Colonic mucosa (tissue), 4 donors: ENCODE measurements around the gene SIGLEC5. TPM values are rescaled to one million over a fixed set of nuclear protein-coding genes. Genes with fewer than 3 reads are reported as not detected.

Experiments used
- DNase-seq: peaks from one replicate; pipeline ENCODE4 v3.0.0-alpha.2; 2020
- H3K27ac ChIP-seq: fragments of 200-600 bp; one replicate; pipeline ENCODE4 v1.8.0; 2021
- H3K27me3 ChIP-seq: fragments of 200-600 bp; one replicate; pipeline ENCODE4 v1.8.0; 2021
- H3K36me3 ChIP-seq: fragments of 200-600 bp; one replicate; pipeline ENCODE4 v1.8.0; 2021
- H3K4me1 ChIP-seq: fragments of 200-600 bp; one replicate; pipeline ENCODE4 v1.8.0; 2021; ENCODE audit warnings: mild to moderate bottlenecking
- H3K4me3 ChIP-seq: fragments of 200-600 bp; one replicate; pipeline ENCODE4 v1.8.0; 2021
- H3K9ac ChIP-seq, 2 donors: one replicate each; pipeline ENCODE4 v1.7.0; 2013; ENCODE audit warnings: control low read depth in 2 of 2, low read depth in 2 of 2, low read length in 2 of 2
- H3K9me3 ChIP-seq: fragments of 200-600 bp; one replicate; pipeline ENCODE4 v1.8.0; 2021
- intact Hi-C: fragments of 100-400 bp; cut with DNase I; formaldehyde crosslinking; loops from one replicate; pipeline ENCODE4 v1.14.1; 2022
- total RNA-seq, 2 donors: library from RNA; stranded (reverse); fragmentation: NEBNext Ultra II Directional in 1 of 2; extraction: Animal tissue kit (Norgen Biotek cat#: 25700) in 1 of 2; gene quantifications; one replicate each; pipeline ENCODE4 v1.2.1, GENCODE V29; 2021
- TF ChIP-seq, protein P1 (sequence below): fragments of 200-600 bp; IDR thresholded peaks from one replicate; pipeline ENCODE4 v1.8.0; 2022; ENCODE audit warnings: antibody characterized with exemption, mild to moderate bottlenecking
- donor health status: healthy.
- donor health status: DM: no; HTN: no; CAD: no.
- donor health status: DM: no; HTN: no; CAD: no.

The SIGLEC5 gene
- total RNA-seq, 2 donors from 2014 or later = not detected

DNA sequence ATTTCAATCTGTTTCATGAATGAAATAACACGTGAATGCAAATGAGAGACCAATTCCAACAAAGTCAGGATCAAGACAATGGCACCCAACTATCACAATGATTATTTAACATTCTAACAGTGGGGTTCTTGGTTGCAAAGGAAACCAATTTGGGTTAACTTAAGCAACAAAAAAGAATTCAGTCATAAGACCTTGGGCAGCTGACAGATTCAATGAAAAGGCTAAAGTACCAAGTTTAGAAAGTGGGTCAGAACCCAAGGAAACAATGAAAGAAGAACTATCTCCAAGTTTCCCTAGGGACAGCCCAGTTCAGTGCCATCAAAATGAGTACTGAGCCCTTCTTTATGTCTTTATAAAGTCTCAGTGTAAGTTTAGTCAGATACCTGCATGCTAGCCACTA lies 33.9 kb upstream of the SIGLEC5 start:
- H3K4me1 ChIP-seq = no peaks in the 10 kb centered on the region
- H3K4me3 ChIP-seq = no peak overlapping the region
- no peaks in the 10 kb centered on the region for H3K27me3 ChIP-seq
- H3K27ac ChIP-seq = no peak overlapping the region
- no peaks in the 10 kb centered on the region for H3K9me3 ChIP-seq
- TF ChIP-seq, protein P1, sequence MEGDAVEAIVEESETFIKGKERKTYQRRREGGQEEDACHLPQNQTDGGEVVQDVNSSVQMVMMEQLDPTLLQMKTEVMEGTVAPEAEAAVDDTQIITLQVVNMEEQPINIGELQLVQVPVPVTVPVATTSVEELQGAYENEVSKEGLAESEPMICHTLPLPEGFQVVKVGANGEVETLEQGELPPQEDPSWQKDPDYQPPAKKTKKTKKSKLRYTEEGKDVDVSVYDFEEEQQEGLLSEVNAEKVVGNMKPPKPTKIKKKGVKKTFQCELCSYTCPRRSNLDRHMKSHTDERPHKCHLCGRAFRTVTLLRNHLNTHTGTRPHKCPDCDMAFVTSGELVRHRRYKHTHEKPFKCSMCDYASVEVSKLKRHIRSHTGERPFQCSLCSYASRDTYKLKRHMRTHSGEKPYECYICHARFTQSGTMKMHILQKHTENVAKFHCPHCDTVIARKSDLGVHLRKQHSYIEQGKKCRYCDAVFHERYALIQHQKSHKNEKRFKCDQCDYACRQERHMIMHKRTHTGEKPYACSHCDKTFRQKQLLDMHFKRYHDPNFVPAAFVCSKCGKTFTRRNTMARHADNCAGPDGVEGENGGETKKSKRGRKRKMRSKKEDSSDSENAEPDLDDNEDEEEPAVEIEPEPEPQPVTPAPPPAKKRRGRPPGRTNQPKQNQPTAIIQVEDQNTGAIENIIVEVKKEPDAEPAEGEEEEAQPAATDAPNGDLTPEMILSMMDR = no peak
- no peaks in the 10 kb centered on the region for H3K36me3 ChIP-seq
- H3K9ac ChIP-seq = no peak overlapping the region
- no peak for DNase-seq
- intact Hi-C loops = no loop called here

DNA sequence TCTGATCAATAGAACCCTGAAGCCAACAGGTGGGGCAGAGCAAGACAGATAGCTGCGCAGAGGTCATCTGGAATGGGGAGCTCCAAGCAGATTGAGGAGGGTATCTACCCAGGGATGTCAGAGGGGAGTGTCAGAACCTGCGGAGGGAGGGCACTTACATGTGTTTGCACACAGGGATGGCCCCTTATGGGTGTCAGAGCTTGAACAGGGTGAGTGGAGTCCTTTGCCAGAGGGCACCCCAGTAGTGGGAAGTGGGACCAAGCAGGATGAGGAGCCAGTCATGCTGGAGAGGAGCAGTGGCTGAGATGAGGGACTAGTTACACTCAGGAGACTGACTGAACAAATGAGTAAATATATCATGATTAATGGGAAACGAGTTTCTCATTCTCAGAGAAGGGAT lies 33.4 kb upstream of the SIGLEC5 start:
- H3K36me3 ChIP-seq = no peaks in the 10 kb centered on the region
- intact Hi-C loops = no loop called here
- H3K4me1 ChIP-seq = no peaks in the 10 kb centered on the region
- no peaks in the 10 kb centered on the region for H3K27me3 ChIP-seq
- H3K9me3 ChIP-seq = no peaks in the 10 kb centered on the region
- H3K9ac ChIP-seq = no peak overlapping the region
- TF ChIP-seq, protein P1 = no peak
- no peak overlapping the region for H3K4me3 ChIP-seq
- DNase-seq = no peak
- no peak overlapping the region for H3K27ac ChIP-seq

DNA sequence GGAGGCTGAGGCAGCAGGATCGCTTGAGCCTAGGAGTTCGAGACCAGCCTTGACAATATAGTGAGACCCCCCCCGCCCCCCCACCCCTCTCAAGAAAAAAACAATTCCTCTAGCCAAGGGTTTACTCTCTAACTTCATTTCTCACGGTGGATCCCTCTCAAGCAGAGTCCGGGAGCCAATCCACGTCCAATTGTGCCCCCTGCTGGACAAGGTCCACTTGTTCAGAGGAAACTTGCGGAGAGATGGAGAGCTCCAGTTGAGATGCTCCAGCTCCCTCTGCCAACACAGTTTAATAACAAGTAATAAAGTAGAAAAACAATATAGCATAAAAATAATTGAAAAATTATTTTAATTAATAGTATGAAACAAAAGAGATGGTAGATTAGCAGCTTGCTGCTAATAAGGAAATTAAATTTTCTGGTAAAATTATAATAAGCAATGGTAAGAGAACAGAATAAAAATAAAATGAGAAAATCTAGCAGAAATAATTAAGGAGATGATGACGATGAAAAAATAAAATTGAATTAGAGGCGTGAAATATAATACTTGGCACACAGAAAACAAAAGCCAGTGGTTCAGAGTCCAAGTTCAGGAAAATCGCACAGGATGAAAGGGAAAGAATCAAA lies 30.9 kb upstream of the SIGLEC5 start:
- Histone ChIP-seq H3K4me1 (no peaks in the 10 kb centered on the region), H3K9me3 (no peaks in the 10 kb centered on the region), H3K27me3 (no peaks in the 10 kb centered on the region), H3K9ac (no peak overlapping the region), H3K27ac (no peak overlapping the region), H3K4me3 (no peak overlapping the region), H3K36me3 (no peaks in the 10 kb centered on the region)
- DNase-seq = peak; percentile 74
- intact Hi-C loops = no loop called here
- TF ChIP-seq, protein P1 = peak; percentile 19

DNA sequence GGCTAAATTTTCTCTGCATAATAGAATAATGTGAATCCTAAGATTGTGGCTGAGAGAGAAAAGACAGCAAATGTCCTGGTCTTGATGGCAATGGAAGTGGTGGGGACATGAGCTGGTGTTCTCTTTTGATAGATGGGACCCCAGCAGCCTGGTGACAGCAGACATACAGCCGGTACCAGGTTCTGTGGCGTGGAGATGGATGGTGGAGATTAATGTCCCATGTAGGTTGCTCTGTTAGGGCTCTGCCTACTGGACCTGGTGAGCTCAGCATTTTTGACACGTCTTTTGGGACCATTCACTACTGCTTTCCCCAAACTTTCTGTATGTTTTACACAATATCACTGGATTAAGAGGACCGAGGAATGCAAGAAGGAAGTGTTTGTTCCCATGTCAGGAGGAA lies 24.6 kb upstream of the SIGLEC5 start:
- intact Hi-C loops = loop anchor here (5.0 to 10.0 kb wide), 2 partner anchors 120 to 182 kb away; no protein-coding TSS in a partner anchor
- TF ChIP-seq, protein P1 = no peak

GRCh38 chr19:51653162-51653561 lies 23.0 kb upstream of the SIGLEC5 start:
- no peak overlapping the region for H3K27ac ChIP-seq
- H3K9me3 ChIP-seq = no peaks in the 10 kb centered on the region
- H3K9ac ChIP-seq = no peak overlapping the region
- H3K4me1 ChIP-seq = no peaks in the 10 kb centered on the region
- intact Hi-C loops = loop anchor here (10.0 kb wide), 1 partner anchor 122 kb away; no protein-coding TSS in a partner anchor
- no peak overlapping the region for H3K4me3 ChIP-seq
- H3K36me3 ChIP-seq = no peaks in the 10 kb centered on the region
- TF ChIP-seq, protein P1 = no peak
- no peaks in the 10 kb centered on the region for H3K27me3 ChIP-seq
- no peak for DNase-seq

More for the DNA sequence above, 24.6 kb upstream of the SIGLEC5 start:
- H3K4me3 ChIP-seq = no peak overlapping the region
- no peaks in the 10 kb centered on the region for H3K36me3 ChIP-seq
- H3K9me3 ChIP-seq = no peaks in the 10 kb centered on the region
- DNase-seq = no peak
- no peaks in the 10 kb centered on the region for H3K27me3 ChIP-seq
- H3K9ac ChIP-seq = no peak overlapping the region
- H3K27ac ChIP-seq = no peak overlapping the region
- no peaks in the 10 kb centered on the region for H3K4me1 ChIP-seq
